ENCODE results near the gene ZNF618. TPM values are rescaled to one million over a fixed set of nuclear protein-coding genes. Genes with fewer than 3 reads are reported as not detected.

ZNF618 gene
- total and polyA plus RNA-seq, 8 donors = 9.9 to 38.6 (median 34.9) TPM

- Histone ChIP-seq H3K4me3 (no peak overlapping the region), H3K9me3 (no peaks in the 10 kb centered on the region), H3K36me3 (no peaks in the 10 kb centered on the region), H3K27ac (no peak overlapping the region), H3K27me3 (no peaks in the 10 kb centered on the region), H3K4me1 (no peaks in the 10 kb centered on the region)
- ATAC-seq (no peak), DNase-seq (no peak)
- intact Hi-C loops (cut with DNase I) = no loop called here
- TF ChIP-seq CTCF (IDR thresholded peaks at IDR 0.05) = no peak
Measured at GRCh38 chr9:113921396-113921925, 45.4 kb downstream of the ZNF618 start.

- H3K4me1 ChIP-seq = no peaks in the 10 kb centered on the region
- DNase-seq = no peak
- TF ChIP-seq CTCF (IDR thresholded peaks at IDR 0.05) = no peak
- H3K4me3 ChIP-seq = no peak overlapping the region
- no peak for ATAC-seq
- H3K9me3 ChIP-seq = no peaks in the 10 kb centered on the region
- H3K36me3 ChIP-seq = no peaks in the 10 kb centered on the region
- intact Hi-C loops (cut with DNase I) = no loop called here
- no peaks in the 10 kb centered on the region for H3K27me3 ChIP-seq
- no peak overlapping the region for H3K27ac ChIP-seq
Measured at GRCh38 chr9:113922160-113922559, 46.1 kb downstream of the ZNF618 start.

GRCh38 chr9:113926211-113926610 is 50.1 kb downstream of the ZNF618 start:
- Histone ChIP-seq H3K27ac (no peak overlapping the region), H3K9me3 (peaks cover 0 to 18% of the 10 kb centered on the region in 2 donors), H3K27me3 (no peaks in the 10 kb centered on the region), H3K4me3 (no peak overlapping the region), H3K4me1 (peaks cover 3 to 4% of the 10 kb centered on the region in 2 donors), H3K36me3 (no peaks in the 10 kb centered on the region)
- no peak for TF ChIP-seq CTCF (IDR thresholded peaks at IDR 0.05)
- intact Hi-C loops (cut with DNase I) = no loop called here
- ATAC-seq = no peak
- DNase-seq = no peak

- TF ChIP-seq CTCF (IDR thresholded peaks at IDR 0.05) = no peak
- H3K27me3 ChIP-seq = no peaks in the 10 kb centered on the region
- DNase-seq (no peak), ATAC-seq (no peak)
- intact Hi-C loops (cut with DNase I) = no loop called here
- H3K4me1 ChIP-seq = peaks cover 3 to 4% of the 10 kb centered on the region in 2 donors
- no peaks in the 10 kb centered on the region for H3K36me3 ChIP-seq
- H3K27ac ChIP-seq = no peak overlapping the region
- H3K4me3 ChIP-seq = no peak overlapping the region
- H3K9me3 ChIP-seq = peaks cover 0 to 18% of the 10 kb centered on the region in 2 donors
Measured at GRCh38 chr9:113927277-113927676, 51.2 kb downstream of the ZNF618 start.

- intact Hi-C loops (cut with DNase I) = no loop called here
- Histone ChIP-seq H3K36me3 (no peaks in the 10 kb centered on the region), H3K4me3 (no peak overlapping the region), H3K27ac (no peak overlapping the region), H3K4me1 (peaks cover 3 to 4% of the 10 kb centered on the region in 2 donors), H3K9me3 (peaks cover 0 to 18% of the 10 kb centered on the region in 2 donors), H3K27me3 (no peaks in the 10 kb centered on the region)
- no peak for DNase-seq
- no peak for TF ChIP-seq CTCF (IDR thresholded peaks at IDR 0.05)
- ATAC-seq = no peak
Measured at GRCh38 chr9:113928269-113928668, 52.2 kb downstream of the ZNF618 start.

All from left lung (tissue), 10 donors.